ENCODE data around the gene ARFRP1. TPM values are rescaled to one million over a fixed set of nuclear protein-coding genes. Genes with fewer than 3 reads are reported as not detected.

ARFRP1 gene
- total and polyA plus RNA-seq, 2 of the 13 experiments (the other 11 are each of a cell fraction or from before 2014, with no cell fraction given): 32.0 to 51.1 TPM

- TF ChIP-seq RNF2 (conservative IDR thresholded peaks at IDR 0.05; ENCODE audit: low read depth) (no peak), ZNF382 (CRISPR knock-in tag; IDR thresholded peaks at IDR 0.05; ENCODE audit: borderline replicate concordance) (no peak), ZKSCAN1 (IDR thresholded peaks at IDR 0.05; ENCODE audit: low read length) (no peak), ATF6 (CRISPR knock-in tag; conservative IDR thresholded peaks at IDR 0.05) (no peak), ZNF362 (CRISPR knock-in tag; IDR thresholded peaks at IDR 0.05; ENCODE audit: borderline replicate concordance) (0 out of 2 replicates have a peak, but pooled peaks have one; percentile 50), ZNF260 (CRISPR knock-in tag; IDR thresholded peaks at IDR 0.05; ENCODE audit: borderline replicate concordance, low read depth) (no peak; the same call in 1 of the 2 replicates), ZSCAN21 (CRISPR knock-in tag; IDR thresholded peaks at IDR 0.05; ENCODE audit: borderline replicate concordance) (0 out of 2 replicates have a peak, but pooled peaks have one; percentile 9), ZFX (CRISPR knock-in tag; IDR thresholded peaks at IDR 0.05; ENCODE audit: low read depth) (0 out of 2 replicates have a peak, but pooled peaks have one; percentile 17), PCBP1 (IDR thresholded peaks at IDR 0.05; ENCODE audit: borderline replicate concordance, low read depth, low read length) (no peak), DNMT1 (CRISPR knock-in tag; IDR thresholded peaks at IDR 0.05) (no peak), ZNF639 (CRISPR knock-in tag; conservative IDR thresholded peaks at IDR 0.05) (no peak), ZNF350 (CRISPR knock-in tag; IDR thresholded peaks at IDR 0.05; ENCODE audit: borderline replicate concordance, low read depth) (no peak), SMAD1 (CRISPR knock-in tag; IDR thresholded peaks at IDR 0.05; ENCODE audit: borderline replicate concordance, low read depth) (no peak), PCBP2 (optimal IDR thresholded peaks at IDR 0.05; ENCODE audit: low read depth, low read length, poor library complexity, severe bottlenecking) (no peak), AHDC1 (CRISPR knock-in tag; IDR thresholded peaks at IDR 0.05; ENCODE audit: borderline replicate concordance) (peak; percentile 16; the same call in 1 of the 2 replicates), MIXL1 (CRISPR knock-in tag; IDR thresholded peaks at IDR 0.05) (no peak), HMG20A (CRISPR knock-in tag; IDR thresholded peaks at IDR 0.05; ENCODE audit: borderline replicate concordance) (no peak), HOXA7 (CRISPR knock-in tag; IDR thresholded peaks at IDR 0.05) (no peak), ELF1 (CRISPR knock-in tag; IDR thresholded peaks at IDR 0.05) (no peak)
These were observed 10.4 kb downstream of the ARFRP1 start (continued) for GRCh38 chr20:63697357-63697867.
